Mesothelial cell of epicardium (in vitro differentiated cells): ENCODE results near the gene PDGFC. TPM values are rescaled to one million over a fixed set of nuclear protein-coding genes. Genes with fewer than 3 reads are reported as not detected.
A peak's percentile ranks its signal among the peaks of the same experiment; 100 is the strongest.

ENCODE experiments used
- DNase-seq, 2 experiments: peaks; one replicate each; pipeline ENCODE4 v3.0.0; 2021; ENCODE audit warnings: low spot score in 2 of 2; ENCODE audit not compliant: unreplicated experiment in 2 of 2
- H3K27ac Mint-ChIP-seq: 2 replicates; pipeline ENCODE4 v1.8.0; 2021; ENCODE audit warnings: mixed read lengths
- H3K27me3 Mint-ChIP-seq: 2 replicates; pipeline ENCODE4 v1.8.0; 2021; ENCODE audit warnings: low read depth, mixed read lengths
- H3K36me3 Mint-ChIP-seq: 2 replicates; pipeline ENCODE4 v1.8.0; 2021; ENCODE audit warnings: mixed read lengths
- H3K4me1 Mint-ChIP-seq: 2 replicates; pipeline ENCODE4 v1.8.0; 2021; ENCODE audit warnings: mixed read lengths
- H3K4me3 Mint-ChIP-seq: 2 replicates; pipeline ENCODE4 v1.8.0; 2021; ENCODE audit warnings: mild to moderate bottlenecking, moderate library complexity, mixed read lengths
- H3K9me3 Mint-ChIP-seq: 2 replicates; pipeline ENCODE4 v1.8.0; 2021; ENCODE audit warnings: mixed read lengths
- total RNA-seq: library from RNA; stranded (reverse); gene quantifications from 3 replicates; pipeline ENCODE4 v1.2.1, GENCODE V29; 2021
- TF ChIP-seq, protein P1 (sequence below): fragments of 200-600 bp; sonication (generic); IDR thresholded peaks from one replicate; pipeline ENCODE4 v1.5.0; 2021; ENCODE audit warnings: antibody characterized with exemption; ENCODE audit not compliant: unreplicated experiment

PDGFC gene
- total RNA-seq, 1 donor from 2014 or later: 83.5 TPM

DNA sequence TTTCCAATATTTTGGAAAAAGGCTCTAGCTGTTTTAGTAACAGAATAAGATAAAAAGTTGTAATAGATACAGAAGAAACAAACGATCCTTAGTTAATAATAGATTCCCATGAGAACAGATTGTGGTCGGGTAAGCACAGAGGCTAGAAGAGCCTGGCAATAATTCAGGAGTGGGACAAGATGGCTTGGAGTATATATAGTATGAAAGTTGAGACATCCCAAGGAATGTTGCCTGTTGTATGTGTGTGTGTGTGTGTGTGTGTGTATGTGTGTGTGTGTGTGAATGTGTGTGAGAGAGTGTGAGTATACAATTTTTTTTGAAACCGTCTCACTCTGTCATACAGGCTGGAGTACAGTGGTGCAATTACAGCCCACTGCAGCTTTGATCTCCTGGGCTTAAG, 150.7 kb downstream of the PDGFC start:
- no peak for DNase-seq
- Mint-ChIP-seq H3K27ac (no peak overlapping the region), H3K4me1 (peaks cover 4% of the 10 kb centered on the region), H3K4me3 (no peak overlapping the region), H3K36me3 (peaks cover 17% of the 10 kb centered on the region), H3K9me3 (peaks cover 15% of the 10 kb centered on the region), H3K27me3 (no peaks in the 10 kb centered on the region)
- TF ChIP-seq, protein P1, sequence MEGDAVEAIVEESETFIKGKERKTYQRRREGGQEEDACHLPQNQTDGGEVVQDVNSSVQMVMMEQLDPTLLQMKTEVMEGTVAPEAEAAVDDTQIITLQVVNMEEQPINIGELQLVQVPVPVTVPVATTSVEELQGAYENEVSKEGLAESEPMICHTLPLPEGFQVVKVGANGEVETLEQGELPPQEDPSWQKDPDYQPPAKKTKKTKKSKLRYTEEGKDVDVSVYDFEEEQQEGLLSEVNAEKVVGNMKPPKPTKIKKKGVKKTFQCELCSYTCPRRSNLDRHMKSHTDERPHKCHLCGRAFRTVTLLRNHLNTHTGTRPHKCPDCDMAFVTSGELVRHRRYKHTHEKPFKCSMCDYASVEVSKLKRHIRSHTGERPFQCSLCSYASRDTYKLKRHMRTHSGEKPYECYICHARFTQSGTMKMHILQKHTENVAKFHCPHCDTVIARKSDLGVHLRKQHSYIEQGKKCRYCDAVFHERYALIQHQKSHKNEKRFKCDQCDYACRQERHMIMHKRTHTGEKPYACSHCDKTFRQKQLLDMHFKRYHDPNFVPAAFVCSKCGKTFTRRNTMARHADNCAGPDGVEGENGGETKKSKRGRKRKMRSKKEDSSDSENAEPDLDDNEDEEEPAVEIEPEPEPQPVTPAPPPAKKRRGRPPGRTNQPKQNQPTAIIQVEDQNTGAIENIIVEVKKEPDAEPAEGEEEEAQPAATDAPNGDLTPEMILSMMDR: no peak

DNA sequence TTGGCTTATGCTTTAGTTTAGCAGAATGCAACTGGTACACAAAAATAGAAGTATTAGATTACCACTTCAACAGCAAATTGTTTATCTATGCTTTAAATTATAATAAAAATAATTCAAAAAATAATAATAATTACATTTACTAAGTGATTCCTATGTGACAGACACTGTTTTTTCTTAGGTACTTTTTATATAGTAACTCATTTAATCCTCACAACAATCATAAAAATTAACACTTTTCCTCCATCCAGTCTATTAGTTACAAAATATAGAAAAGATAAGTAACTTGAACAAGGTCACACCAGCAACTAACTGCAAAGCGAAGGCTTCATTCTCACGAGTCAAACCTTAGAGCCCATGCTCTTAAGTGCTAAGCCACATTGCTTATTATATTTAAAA, 155.2 kb downstream of the PDGFC start:
- peaks cover 10% of the 10 kb centered on the region for H3K9me3 Mint-ChIP-seq
- peaks cover 13% of the 10 kb centered on the region for H3K4me1 Mint-ChIP-seq
- H3K27ac Mint-ChIP-seq: no peak overlapping the region
- DNase-seq: no peak
- peaks cover 13% of the 10 kb centered on the region for H3K36me3 Mint-ChIP-seq
- TF ChIP-seq, protein P1: no peak
- H3K27me3 Mint-ChIP-seq: no peaks in the 10 kb centered on the region
- H3K4me3 Mint-ChIP-seq: no peak overlapping the region

DNA sequence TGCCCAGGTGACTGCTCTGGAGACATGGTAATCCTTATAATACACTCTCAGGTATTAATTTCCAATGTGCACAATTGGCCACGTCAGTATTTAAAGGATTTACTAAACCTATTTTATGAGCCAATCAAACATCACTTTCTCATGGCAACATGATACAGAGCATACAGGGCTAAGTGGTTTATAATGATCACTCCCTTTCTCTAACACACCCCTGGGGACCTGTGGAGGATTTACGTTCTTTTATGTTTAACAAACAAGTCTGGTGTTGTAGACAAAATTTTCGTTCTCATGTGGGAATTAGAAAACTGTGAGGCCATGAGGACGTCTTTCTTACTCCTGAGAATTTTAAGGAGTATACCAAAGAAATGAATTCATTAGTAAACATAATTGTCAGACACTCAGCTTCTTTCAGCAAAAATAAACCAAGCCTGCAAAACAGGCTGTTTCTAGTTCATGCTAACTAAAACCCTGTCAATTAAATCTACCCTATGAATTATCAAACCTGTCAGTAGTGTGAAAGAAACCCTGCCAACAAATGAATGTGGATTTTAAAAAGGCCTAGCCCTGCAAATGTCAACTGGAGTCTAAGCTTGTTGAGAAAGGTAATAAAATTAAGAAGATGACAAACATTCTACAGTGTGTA, 155.8 kb downstream of the PDGFC start:
- Mint-ChIP-seq H3K9me3 (peaks cover 10% of the 10 kb centered on the region), H3K36me3 (peaks cover 13% of the 10 kb centered on the region), H3K4me3 (no peak overlapping the region), H3K27ac (peak overlapping the region; percentile 55), H3K27me3 (no peaks in the 10 kb centered on the region), H3K4me1 (peaks cover 13% of the 10 kb centered on the region)
- DNase-seq: no peak
- TF ChIP-seq, protein P1: no peak

DNA sequence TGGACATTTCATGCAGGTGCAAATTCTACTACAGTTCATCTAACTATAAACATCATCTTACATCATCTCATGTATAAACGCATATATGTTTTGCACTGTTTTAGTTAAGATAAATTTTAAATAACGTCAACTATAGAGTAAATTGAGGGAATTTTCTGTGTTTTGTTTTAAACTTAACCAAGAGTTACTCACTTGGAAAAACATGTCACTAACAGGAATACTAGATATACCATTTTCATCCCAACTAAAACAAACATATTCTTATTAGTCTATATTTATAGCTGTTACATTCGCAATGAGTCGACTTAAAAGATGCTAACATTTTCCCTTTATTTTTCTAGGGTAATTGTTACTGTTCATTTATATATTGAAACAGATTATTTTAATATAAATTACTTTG, 159.6 kb downstream of the PDGFC start:
- Mint-ChIP-seq H3K4me3 (no peak overlapping the region), H3K36me3 (peaks cover 3% of the 10 kb centered on the region), H3K4me1 (peaks cover 25% of the 10 kb centered on the region), H3K27ac (no peak overlapping the region), H3K27me3 (no peaks in the 10 kb centered on the region), H3K9me3 (no peaks in the 10 kb centered on the region)
- TF ChIP-seq, protein P1: no peak
- DNase-seq: no peak

DNA sequence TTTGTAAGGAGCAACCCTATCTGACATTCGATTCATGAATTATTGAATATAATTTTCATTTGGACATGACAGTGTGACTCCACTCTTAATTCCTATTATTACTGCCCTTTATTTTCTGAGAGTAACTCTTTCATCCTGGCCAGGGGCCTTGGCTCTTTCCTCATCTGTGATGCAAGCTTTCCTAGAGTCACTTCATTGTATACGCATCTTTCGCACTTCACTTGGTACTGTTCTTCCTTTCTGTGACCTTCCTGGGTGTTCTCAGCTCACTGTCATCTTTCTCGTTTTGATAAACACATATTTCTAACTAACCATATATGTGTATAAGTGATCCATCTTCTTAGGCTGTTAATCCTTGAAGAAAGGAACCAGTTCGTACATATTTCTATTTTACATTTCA, 160.3 kb downstream of the PDGFC start:
- Mint-ChIP-seq H3K27ac (no peak overlapping the region), H3K4me1 (peaks cover 26% of the 10 kb centered on the region), H3K9me3 (no peaks in the 10 kb centered on the region), H3K4me3 (no peak overlapping the region), H3K36me3 (peaks cover 3% of the 10 kb centered on the region), H3K27me3 (no peaks in the 10 kb centered on the region)
- DNase-seq: no peak
- TF ChIP-seq, protein P1: no peak

DNA sequence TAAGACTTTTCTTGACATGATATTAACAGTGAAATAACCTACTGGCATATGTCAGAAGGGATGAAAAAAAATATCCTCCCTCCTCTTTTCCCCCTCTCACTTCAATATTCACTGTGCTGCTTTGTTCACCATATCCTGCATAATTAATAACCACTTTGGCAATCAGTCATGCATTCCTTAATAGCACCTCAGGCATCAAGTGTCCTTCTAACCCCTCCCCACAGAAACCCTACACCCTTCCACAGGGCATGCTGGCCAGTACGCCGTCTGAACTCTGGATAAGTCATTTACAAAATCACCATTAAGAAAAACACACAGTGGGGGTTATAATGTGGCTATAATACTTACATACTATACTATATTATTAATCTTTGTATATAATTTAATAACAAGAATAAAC, 165.9 kb downstream of the PDGFC start:
- no peaks in the 10 kb centered on the region for H3K27me3 Mint-ChIP-seq
- DNase-seq: no peak
- TF ChIP-seq, protein P1: no peak
- H3K36me3 Mint-ChIP-seq: peaks cover 6% of the 10 kb centered on the region
- no peak overlapping the region for H3K27ac Mint-ChIP-seq
- H3K4me1 Mint-ChIP-seq: peaks cover 36% of the 10 kb centered on the region
- no peak overlapping the region for H3K4me3 Mint-ChIP-seq
- no peaks in the 10 kb centered on the region for H3K9me3 Mint-ChIP-seq
